PC-9 (cell line): Measurements from ENCODE around the gene TRPC4AP. TPM values are rescaled to one million over a fixed set of nuclear protein-coding genes. Genes with fewer than 3 reads are reported as not detected.
"Not testable (repeated sequence)": the region's sequence is repeated elsewhere in the genome, so short reads cannot be mapped to it uniquely, and the experiment has no call there.

Experiments used
- BruUV-seq: library from RNA; stranded (reverse); fragments of 400-500 nt; replicated peaks from 2 replicates; lab custom pipeline; 2021; lab: Mats Ljungman, UMichigan
- CTCF ChIA-PET: fragments of 300-600 bp; sonication (Branson Sonifier 250); formaldehyde crosslinking; loops from one replicate; lab custom pipeline; 2022; ENCODE audit warnings: antibody characterized with exemption; lab: Charles Lee
- POLR2A ChIA-PET: fragments of 300-600 bp; sonication (Branson Sonifier 250); formaldehyde crosslinking; loops from one replicate; lab custom pipeline; 2022; ENCODE audit warnings: antibody characterized with exemption; ENCODE audit not compliant: unreplicated experiment; lab: Charles Lee
- DNase-seq, 2 experiments: peaks; one replicate each; pipeline versions ENCODE4 v3.0.0 to v3.0.0-alpha.2; 2015 to 2022; ENCODE audit warnings: mixed read lengths in 1 of 2
- H2AFZ ChIP-seq: fragments of 200-600 bp; sonication (generic); 2 replicates; pipeline ENCODE4 v1.8.1; 2017; ENCODE audit warnings: antibody characterized with exemption
- H3F3A ChIP-seq: fragments of 200-600 bp; sonication (generic); 2 replicates; pipeline ENCODE4 v1.8.1; 2017; ENCODE audit warnings: antibody characterized with exemption, mild to moderate bottlenecking, low read depth; ENCODE audit not compliant: insufficient read depth
- H3K27ac ChIP-seq: fragments of 200-600 bp; sonication (generic); 2 replicates; pipeline ENCODE4 v1.6.1; 2016; ENCODE audit warnings: mixed run types
- H3K27me3 ChIP-seq: fragments of 200-600 bp; sonication (generic); 2 replicates; pipeline ENCODE4 v1.6.1; 2016; ENCODE audit warnings: low read depth, mixed run types; ENCODE audit not compliant: insufficient read depth
- H3K36me3 ChIP-seq: fragments of 200-600 bp; sonication (generic); 2 replicates; pipeline ENCODE4 v1.6.1; 2016; ENCODE audit warnings: low read depth, mixed run types
- H3K4me1 ChIP-seq: fragments of 200-600 bp; sonication (generic); replicated peaks from 2 replicates; pipeline ENCODE4 v1.6.1; 2016; ENCODE audit warnings: mixed run types; ENCODE audit not compliant: insufficient read depth
- H3K4me2 ChIP-seq: fragments of 200-600 bp; sonication (generic); 2 replicates; pipeline ENCODE4 v1.6.1; 2017; ENCODE audit warnings: mixed run types
- H3K4me3 ChIP-seq: fragments of 200-600 bp; sonication (generic); 2 replicates; pipeline ENCODE4 v1.6.1; 2016; ENCODE audit warnings: mixed run types
- H3K79me2 ChIP-seq: fragments of 200-600 bp; sonication (generic); 2 replicates; pipeline ENCODE4 v1.6.1; 2017; ENCODE audit warnings: low read depth, mixed run types
- H3K9me2 ChIP-seq: fragments of 200-600 bp; sonication (generic); 2 replicates; pipeline ENCODE4 v1.8.1; 2017; ENCODE audit warnings: mild to moderate bottlenecking; ENCODE audit not compliant: insufficient read depth
- H3K9me3 ChIP-seq: fragments of 200-600 bp; sonication (generic); 2 replicates; pipeline ENCODE4 v1.8.1; 2016; ENCODE audit warnings: low read depth; ENCODE audit not compliant: insufficient read depth
- H4K20me1 ChIP-seq: fragments of 200-600 bp; sonication (generic); 2 replicates; pipeline ENCODE4 v1.8.1; 2017; ENCODE audit not compliant: insufficient read depth
- EZH2 ChIP-seq: fragments of 200-600 bp; sonication (generic); IDR thresholded peaks from 2 replicates; pipeline ENCODE4 v1.8.0; 2017; ENCODE audit warnings: antibody characterized with exemption, low read depth
- intact Hi-C: fragments of 100-400 bp; cut with micrococcal nuclease; formaldehyde crosslinking; loops from one replicate; pipeline ENCODE4 v1.10.0; 2022; ENCODE audit not compliant: unreplicated experiment
- total RNA-seq: library from RNA; stranded (reverse); gene quantifications from 2 replicates; pipeline ENCODE4 v1.2.3, GENCODE V29; 2021
- TF ChIP-seq, protein P1 (sequence below): fragments of 200-600 bp; sonication (generic); conservative IDR thresholded peaks from 2 replicates; pipeline ENCODE4 v1.6.1; 2017; ENCODE audit warnings: mixed run types, antibody characterized with exemption, mild to moderate bottlenecking, moderate library complexity

TRPC4AP gene
- total RNA-seq, 1 experiment from 2014 or later = 51.0 TPM

DNA sequence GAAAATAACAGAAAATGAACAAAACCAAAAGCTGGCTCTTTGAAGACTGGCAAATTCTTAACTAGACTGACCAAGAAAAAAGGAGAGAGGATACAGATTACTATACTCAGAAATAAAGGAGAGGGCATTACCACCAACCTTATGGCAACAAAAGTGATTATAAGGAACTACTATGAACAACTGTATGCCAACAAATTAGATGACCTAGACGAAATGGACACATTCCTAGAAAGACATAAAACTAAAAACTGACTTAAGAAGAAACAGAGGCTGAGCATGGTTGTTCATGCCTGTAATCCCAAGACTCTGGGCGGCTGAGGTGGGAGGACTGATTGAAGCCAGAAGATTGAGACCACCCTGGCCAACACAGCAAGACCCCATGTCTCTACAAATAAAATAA is 33.5 kb downstream of the TRPC4AP start:
- Histone ChIP-seq H3K79me2 (peaks cover 51% of the 10 kb centered on the region), H3K9me3 (peaks cover 4% of the 10 kb centered on the region; the same call in 1 of the 2 replicates), H3K4me1 (no peaks in the 10 kb centered on the region), H2AFZ (no peak overlapping the region), H3K27me3 (no peaks in the 10 kb centered on the region), H3K4me2 (no peak overlapping the region), H3K36me3 (0 out of 2 replicates have a peak, but pooled peaks cover 14% of the 10 kb centered on the region), H3K9me2 (no peaks in the 10 kb centered on the region; the same call in 1 of the 2 replicates), H3F3A (no peaks in the 10 kb centered on the region; the same call in 1 of the 2 replicates), H3K27ac (no peak overlapping the region), H3K4me3 (no peak overlapping the region), H4K20me1 (peaks cover 26% of the 10 kb centered on the region)
- ChIA-PET POLR2A (interaction anchor here (0.6 kb wide), 1 partner anchor 10 kb away, joined by 8 read pairs; no protein-coding TSS in a partner anchor), CTCF (interaction anchor here (0.7 kb wide), 1 partner anchor 207 kb away, joined by 4 read pairs; no protein-coding TSS in a partner anchor)
- no peak for DNase-seq
- no peak for TF ChIP-seq EZH2
- TF ChIP-seq, protein P1, sequence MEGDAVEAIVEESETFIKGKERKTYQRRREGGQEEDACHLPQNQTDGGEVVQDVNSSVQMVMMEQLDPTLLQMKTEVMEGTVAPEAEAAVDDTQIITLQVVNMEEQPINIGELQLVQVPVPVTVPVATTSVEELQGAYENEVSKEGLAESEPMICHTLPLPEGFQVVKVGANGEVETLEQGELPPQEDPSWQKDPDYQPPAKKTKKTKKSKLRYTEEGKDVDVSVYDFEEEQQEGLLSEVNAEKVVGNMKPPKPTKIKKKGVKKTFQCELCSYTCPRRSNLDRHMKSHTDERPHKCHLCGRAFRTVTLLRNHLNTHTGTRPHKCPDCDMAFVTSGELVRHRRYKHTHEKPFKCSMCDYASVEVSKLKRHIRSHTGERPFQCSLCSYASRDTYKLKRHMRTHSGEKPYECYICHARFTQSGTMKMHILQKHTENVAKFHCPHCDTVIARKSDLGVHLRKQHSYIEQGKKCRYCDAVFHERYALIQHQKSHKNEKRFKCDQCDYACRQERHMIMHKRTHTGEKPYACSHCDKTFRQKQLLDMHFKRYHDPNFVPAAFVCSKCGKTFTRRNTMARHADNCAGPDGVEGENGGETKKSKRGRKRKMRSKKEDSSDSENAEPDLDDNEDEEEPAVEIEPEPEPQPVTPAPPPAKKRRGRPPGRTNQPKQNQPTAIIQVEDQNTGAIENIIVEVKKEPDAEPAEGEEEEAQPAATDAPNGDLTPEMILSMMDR = no peak
- intact Hi-C loops = no loop called here
- BruUV-seq = no TSS peak

DNA sequence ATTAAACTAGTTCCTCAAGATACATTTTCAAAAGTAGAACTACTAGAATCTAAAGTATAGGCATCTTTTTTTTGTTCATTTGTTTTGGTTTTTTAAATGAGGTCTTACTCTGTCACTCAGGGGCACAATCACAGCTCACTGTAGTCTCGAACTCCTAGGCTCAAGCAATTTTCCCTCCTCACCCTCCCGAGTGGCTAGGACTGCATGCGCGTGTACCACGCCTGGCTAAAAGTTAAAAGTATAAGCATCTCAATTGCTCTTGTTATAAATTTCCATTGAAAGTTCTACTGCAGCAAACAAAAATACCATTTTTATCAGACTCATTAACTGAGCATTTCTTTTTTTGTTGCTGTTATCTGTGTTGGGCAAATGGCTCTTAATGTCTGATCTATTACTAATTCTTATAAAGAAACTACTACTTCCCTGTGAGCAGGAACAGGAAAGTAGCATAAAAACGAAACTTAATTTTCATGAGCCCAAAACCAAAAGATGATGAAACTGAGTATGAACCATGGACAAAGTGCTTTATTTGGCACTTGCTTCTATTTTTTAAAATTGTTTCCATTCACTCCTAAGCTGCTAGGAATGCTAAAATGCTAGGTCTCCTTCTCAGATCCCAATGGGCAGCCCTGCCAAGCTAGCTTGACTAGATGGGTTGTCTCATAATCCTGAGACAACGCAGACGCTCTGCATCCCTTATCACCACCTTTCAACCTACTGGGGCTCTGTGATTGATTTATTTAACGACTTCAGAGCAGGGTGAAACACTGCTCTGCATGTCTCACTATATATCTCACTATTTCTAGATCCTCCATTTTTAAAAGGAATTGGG is 36.9 kb downstream of the TRPC4AP start:
- no peaks in the 10 kb centered on the region for H3K4me1 ChIP-seq
- no peaks in the 10 kb centered on the region for H3K9me2 ChIP-seq
- no peaks in the 10 kb centered on the region for H3K27me3 ChIP-seq
- no peak overlapping the region for H2AFZ ChIP-seq
- no peaks in the 10 kb centered on the region for H3F3A ChIP-seq
- no TSS peak for BruUV-seq
- POLR2A ChIA-PET = no interaction called here
- H3K9me3 ChIP-seq = peaks cover 2% of the 10 kb centered on the region; the same call in 1 of the 2 replicates
- no peak overlapping the region for H3K4me2 ChIP-seq
- 0 out of 2 replicates have a peak overlapping the region, but pooled peaks have one; percentile 12 for H3K27ac ChIP-seq
- H3K79me2 ChIP-seq = peaks cover 25% of the 10 kb centered on the region
- H3K4me3 ChIP-seq = no peak overlapping the region
- CTCF ChIA-PET = interaction anchor here (0.6 kb wide), 1 partner anchor 24 kb away, joined by 3 read pairs; no protein-coding TSS in a partner anchor
- no peak for DNase-seq
- H3K36me3 ChIP-seq = 0 out of 2 replicates have a peak, but pooled peaks cover 15% of the 10 kb centered on the region
- TF ChIP-seq, protein P1 = no peak
- TF ChIP-seq EZH2 = no peak
- peaks cover 15% of the 10 kb centered on the region for H4K20me1 ChIP-seq
- intact Hi-C loops = no loop called here

DNA sequence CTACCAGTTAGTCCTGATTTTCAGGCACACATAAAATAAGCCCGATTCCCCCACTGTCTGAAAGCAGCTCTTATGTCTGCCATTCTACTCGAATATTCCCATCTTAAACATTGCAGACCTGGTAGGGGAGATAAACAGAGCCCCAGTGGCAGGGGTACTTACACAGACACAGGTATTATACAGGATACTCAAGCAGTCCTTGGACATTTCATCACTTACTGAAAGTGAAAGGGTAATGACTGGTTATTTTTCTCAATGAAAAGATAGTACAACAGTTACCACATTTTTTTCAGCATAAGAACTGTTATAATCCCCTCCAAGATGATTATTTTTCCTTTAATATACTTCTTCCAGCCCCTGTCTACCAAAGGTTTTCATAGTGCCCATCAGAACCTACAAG is 37.8 kb downstream of the TRPC4AP start:
- no peaks in the 10 kb centered on the region for H3K9me2 ChIP-seq
- no peaks in the 10 kb centered on the region for H3K27me3 ChIP-seq
- H3F3A ChIP-seq = no peaks in the 10 kb centered on the region
- intact Hi-C loops = no loop called here
- no peak for DNase-seq
- no peaks in the 10 kb centered on the region for H3K9me3 ChIP-seq
- CTCF ChIA-PET = no interaction called here
- peaks cover 16% of the 10 kb centered on the region for H3K79me2 ChIP-seq
- no peaks in the 10 kb centered on the region for H3K4me1 ChIP-seq
- no peak overlapping the region for H3K27ac ChIP-seq
- H4K20me1 ChIP-seq = peaks cover 12% of the 10 kb centered on the region
- no peak for TF ChIP-seq EZH2
- TF ChIP-seq, protein P1 = no peak
- POLR2A ChIA-PET = no interaction called here
- no peak overlapping the region for H3K4me2 ChIP-seq
- no TSS peak for BruUV-seq
- no peak overlapping the region for H2AFZ ChIP-seq
- H3K4me3 ChIP-seq = no peak overlapping the region
- 0 out of 2 replicates have a peak, but pooled peaks cover 15% of the 10 kb centered on the region for H3K36me3 ChIP-seq

DNA sequence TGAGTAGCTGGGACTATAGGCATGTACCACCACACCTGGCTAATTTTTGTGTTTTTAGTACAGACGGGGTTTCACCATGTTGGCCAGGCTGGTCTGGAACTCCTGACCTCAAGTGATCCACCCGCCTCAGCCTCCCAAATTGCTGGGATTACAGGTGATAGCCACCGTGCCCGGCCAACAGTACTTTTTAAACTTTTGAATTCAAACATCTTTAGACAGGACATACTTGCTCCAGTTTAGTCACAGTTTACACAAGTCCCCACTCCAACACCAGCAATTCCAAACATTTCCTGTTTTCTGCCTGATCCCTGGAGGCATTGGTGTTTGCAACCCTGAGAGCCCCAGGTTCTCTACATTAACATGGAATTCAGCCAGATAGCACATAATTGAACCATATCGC is 40.0 kb downstream of the TRPC4AP start:
- H3K9me2 ChIP-seq, H3K79me2 ChIP-seq, intact Hi-C loops, H3K9me3 ChIP-seq, POLR2A ChIA-PET, DNase-seq, H2AFZ ChIP-seq, H4K20me1 ChIP-seq, H3K4me1 ChIP-seq, BruUV-seq, H3K27me3 ChIP-seq, H3K27ac ChIP-seq, H3K4me2 ChIP-seq, H3F3A ChIP-seq, H3K4me3 ChIP-seq: not testable (repeated sequence)
- CTCF ChIA-PET = interaction anchor here (0.5 kb wide), 1 partner anchor 404 kb away, joined by 3 read pairs; no protein-coding TSS in a partner anchor
- H3K36me3 ChIP-seq = peaks cover 19% of the 10 kb centered on the region; the same call in 1 of the 2 replicates
